ENCODE results near the gene RASA3.

Gene RASA3

DNA sequence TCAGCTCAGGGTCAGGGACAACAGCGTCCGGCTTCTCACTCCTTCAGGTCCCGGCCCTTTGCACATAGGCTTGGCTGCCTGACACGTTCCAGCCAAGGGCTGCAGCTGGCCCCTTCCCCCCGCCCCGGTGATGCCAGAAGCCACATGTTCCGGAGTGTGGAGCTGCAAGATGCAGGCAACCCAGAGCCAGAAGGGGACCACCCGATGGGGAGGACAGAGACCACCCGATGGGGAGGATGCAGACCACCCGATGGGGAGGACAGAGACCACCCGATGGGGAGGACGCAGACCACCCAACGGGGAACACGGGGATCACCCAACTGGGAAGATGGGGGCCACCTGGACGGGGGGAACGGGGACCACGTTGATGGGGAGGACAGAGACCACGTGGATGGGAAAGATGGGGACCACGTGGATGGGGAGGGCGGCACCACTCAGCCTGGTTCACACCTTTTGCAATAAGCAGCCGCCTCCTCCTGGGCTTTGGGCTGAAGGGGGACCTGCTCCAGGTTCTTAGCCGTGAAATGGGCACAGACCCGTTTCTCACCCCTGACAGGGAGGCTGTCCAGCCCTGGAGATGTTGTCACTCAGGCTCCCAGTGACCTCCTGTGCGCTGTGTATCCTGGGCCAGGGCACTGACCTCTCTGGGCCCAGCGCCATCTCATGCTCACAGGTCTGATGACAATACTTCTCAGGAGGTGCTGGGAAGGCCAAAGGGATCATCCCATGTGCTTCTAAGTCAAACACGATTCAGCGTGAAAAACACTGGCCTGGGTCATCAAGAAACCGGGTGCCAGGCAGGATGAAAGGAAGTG is 193.1 kb downstream of the RASA3 start:
- DNase-seq, result no peak

DNA sequence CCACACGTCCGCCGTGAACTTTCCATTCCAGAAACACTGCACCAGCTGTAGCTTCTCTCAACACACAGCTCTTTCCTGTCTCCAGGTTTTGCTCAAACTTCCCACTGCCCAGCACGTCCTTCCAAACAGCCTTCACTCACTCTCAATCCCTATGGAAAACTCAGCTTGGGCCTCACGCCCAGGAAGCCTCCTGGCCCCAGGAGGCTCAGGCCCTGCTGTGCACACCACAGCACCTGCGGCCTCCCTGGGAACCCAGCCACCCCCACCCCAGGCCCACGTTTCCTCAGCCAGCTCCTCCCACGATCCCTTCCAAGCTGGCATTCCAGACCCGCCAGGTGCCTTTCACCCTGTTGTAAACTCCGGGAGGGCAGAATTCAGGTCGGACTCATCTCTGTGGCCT is 193.7 kb downstream of the RASA3 start:
- DNase-seq, result no peak

DNA sequence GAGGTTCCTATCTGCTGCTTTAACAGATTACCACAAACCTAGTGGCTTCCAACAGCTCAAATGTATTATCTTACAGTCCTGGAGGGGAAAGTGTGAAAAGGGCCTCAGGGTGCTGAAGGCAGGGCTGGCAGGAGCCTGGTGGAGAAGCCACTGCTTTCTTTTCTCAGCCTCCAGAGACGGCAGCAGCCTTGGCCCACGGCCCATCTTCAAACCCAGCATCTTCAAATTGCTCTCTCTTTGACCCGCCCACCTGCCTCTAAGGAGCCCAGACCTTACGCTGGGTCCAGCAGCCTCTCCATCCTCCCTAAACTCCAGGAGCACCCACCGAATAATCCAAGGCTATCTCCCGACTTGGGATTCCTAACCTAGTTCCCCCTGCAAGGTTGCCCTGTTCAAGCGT is 194.2 kb downstream of the RASA3 start:
- DNase-seq, result no peak

GRCh38 chr13:113937527-113938180 is 194.8 kb downstream of the RASA3 start:
- DNase-seq, result no peak

DNA sequence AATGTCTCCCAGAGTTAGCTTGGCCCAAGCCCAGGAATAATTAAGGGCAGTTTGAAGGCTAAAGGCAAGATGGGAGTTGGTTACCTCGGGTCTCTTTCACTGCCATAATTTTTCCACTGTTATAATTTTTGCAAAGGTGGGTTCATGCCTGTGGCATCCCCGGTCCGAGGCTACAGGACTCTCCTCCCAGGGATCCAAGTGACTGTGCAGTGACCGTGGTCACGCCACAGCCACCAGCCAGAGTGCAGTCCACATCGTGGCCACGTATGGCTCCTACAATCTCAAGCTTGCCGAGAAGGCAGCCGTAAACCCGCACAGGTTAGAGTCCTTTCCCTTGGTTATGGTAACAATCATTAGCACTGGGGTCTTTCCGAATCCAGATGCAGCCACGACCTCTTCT is 195.3 kb downstream of the RASA3 start:
- no peak for DNase-seq

DNA sequence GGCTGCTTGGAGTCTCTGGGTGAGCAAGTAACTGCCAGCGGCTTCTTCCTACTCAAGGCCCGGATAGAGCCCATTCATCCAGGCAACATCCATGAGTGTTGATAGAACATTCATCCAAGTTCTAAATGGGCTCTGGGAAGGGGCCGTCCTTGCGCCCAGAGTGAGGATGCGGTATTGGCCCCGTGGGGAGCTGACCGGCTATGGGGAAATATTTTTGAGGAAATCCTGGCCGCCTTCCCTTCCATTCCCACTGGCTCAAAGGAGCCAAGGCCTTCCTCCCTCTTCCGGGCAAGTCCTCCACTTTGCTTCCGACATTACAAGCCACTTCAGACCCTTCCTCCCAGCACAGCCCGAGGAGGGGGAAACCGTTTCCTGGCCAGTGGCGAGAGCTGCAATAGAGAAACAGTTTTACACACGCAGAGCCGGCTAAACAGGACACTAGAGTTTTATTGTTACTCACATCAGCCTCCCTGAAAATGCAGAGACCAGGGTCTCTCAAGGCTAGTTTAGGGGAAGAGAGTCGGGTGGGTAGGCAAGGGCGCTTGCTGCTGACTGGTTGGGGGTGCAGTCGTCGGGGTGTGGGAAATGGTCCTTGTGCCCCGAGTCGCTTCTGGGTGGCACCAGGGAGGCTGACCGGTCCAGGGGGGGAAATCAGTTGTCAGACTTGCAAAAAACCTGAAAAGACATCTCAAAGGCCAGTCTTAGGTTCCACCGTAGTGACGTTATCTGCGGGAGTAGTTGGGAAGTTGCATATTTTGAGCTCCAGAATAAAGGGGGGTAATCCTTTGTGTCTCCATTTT is 196.1 kb downstream of the RASA3 start:
- DNase-seq, result no peak

GRCh38 chr13:113935001-113935844 is 197.2 kb downstream of the RASA3 start:
- DNase-seq, result no peak

GRCh38 chr13:113934576-113934975 is 197.8 kb downstream of the RASA3 start:
- no peak for DNase-seq

DNA sequence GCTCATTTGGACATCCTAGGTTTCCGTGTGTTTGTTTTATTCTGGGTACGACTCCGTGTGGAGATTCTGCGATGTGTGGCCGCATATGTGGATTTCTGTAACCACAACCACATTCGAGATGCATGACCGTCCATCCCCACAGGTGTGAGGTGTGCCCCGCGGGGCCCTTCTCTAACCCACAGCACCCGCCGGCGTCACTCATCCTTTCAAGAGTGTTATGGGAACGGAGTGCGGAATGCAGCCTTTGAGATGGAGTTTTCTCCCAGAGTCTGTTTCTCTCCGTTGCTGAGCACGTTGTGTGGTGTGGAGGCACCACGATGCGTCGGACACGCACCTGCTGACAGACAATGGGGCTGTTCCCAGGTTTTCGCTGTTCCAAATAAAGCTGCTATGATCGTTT is 198.5 kb downstream of the RASA3 start:
- no peak for DNase-seq

DNA sequence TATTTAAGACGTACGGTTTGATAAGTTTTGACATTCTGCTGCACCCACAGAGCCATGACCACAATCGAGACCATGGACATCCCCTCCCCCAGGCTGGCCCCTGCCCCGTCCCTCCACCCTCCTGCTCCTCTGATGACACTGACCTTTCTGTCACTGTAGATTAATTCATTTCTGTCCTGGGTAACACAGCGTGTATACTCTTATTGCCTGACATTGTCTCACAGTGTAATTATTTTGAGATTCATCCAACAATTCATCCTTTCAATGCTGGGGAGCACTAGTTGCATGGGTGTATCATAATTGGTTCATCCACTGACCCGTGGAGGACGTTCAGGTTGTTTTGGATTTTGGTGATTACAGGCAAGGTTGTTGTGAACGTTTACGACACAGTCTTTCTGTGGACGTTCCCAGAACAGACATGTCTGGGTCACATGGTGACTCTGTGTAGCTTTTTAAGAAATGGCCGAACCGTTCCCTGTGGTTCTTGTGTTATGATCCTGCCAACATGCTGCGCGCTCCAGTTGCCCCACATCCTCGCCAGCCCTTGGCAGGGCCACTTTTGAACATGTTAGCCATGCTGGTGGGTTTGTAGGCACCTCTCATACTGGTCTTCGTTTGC is 200.5 kb downstream of the RASA3 start:
- DNase-seq, result no peak

DNA sequence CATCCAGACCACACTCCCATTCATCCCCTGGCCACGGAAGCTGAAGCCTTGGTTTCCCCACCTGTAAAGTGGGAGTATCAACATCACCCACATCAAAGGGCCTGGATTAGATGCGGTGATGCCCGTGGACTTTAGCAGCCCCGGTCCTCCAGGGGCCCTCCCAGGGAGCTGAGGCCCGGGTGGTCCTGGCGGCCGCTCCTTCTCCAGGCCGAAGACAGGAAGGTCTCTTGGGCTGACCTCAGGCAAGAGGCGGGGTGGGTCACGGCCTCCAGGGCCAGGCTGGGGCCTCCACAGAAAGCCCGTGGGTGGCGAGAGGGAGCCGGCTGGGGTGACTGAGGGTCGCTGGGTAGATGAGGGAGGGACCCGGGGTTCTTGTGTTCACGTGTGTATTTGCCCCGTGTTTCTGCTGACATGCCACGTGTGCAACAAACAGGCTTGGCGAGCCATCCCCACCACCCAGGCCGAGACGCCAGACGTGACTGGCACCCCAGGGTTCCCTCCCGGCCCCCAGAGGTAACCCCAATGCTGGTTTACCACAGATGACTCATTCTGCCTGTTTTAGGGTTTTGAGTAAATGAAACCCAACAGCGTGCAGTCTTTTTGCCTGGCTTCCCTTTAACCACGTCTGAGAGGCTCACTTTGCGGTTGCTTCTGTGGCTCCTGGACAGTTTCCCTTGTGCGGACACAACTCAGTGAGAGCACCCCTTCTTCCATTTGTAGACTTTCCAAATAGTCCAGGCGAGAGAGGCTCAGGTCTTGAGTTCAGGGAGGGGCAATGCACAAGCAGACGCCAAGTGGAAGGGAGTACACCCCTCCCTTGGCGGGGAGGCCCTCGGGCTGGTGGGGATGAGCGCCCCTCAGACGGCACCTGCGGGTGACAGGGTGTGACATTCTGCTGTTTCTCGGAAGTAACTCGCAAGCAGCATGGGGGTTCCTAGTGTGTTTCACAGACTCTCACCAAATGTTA is 201.5 kb downstream of the RASA3 start:
- no peak for DNase-seq

GRCh38 chr13:113929628-113930615 is 202.5 kb downstream of the RASA3 start:
- DNase-seq, result no peak

DNA sequence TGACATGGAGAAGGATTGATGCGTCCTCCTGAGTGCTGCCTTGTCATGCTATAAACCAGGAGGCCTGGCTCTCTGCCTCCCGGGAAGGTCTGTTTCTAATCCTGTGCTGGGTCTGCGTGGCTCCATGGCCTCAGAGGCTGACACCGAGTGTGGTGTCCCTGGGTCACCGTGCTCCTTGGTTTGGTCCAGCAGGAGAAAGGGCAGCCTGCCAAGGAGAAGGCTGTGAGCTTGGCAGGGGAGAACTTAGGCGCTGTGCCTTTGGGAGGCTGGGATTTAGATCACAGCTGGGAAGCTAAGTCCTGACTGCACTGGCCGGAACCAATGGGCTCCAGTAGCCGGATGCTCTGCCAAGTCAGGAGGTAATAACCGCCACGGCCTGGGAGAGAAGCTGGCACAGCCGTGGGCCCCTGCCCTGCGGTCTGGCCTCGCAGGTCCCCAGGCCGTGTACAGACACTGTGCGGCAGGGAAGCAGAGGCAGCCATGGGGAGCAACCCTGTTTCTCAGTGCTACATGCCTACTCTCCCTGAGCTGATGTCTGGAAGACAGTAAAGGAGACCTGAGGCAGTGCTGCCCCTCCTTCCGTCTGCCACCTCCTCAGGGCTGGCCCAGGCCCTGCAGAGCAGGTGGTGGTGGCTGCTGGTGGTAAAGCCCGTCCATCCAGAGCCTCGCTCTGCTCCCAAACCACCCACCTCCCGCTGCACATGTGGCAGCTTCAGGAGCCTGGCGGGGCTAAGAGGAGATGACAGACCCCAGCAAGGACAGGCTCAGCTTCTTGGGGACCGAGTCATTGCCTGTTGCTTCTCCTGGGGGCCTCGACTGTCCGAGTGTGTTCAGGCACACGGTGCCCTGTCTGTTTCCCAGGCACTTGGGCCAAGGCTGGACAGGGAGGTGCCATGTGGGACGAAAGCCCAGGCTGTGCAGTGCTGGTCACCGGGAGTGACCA is 203.5 kb downstream of the RASA3 start:
- no peak for DNase-seq
